IPS-15b (cell line): ENCODE data around the gene PDE3A.
A peak's percentile ranks its signal among the peaks of the same experiment; 100 is the strongest.

Source experiments
- H3K27me3 ChIP-seq: one replicate; pipeline ENCODE4 v1.6.1; 2013; ENCODE audit warnings: low read length; ENCODE audit not compliant: control insufficient read depth, insufficient read depth
- H3K36me3 ChIP-seq: one replicate; pipeline ENCODE4 v1.6.1; 2013; ENCODE audit warnings: low read length; ENCODE audit not compliant: control insufficient read depth, insufficient read depth
- H3K4me1 ChIP-seq: one replicate; pipeline ENCODE4 v1.6.1; 2013; ENCODE audit warnings: mild to moderate bottlenecking, low read length; ENCODE audit not compliant: control insufficient read depth, insufficient read depth
- H3K4me3 ChIP-seq: one replicate; pipeline ENCODE4 v1.5.1; 2013; ENCODE audit warnings: low read depth, low read length
- H3K9ac ChIP-seq: one replicate; pipeline ENCODE4 v1.6.1; 2013; ENCODE audit warnings: low read depth, mild to moderate bottlenecking, low read length
- H3K9me3 ChIP-seq: one replicate; pipeline ENCODE4 v1.6.1; 2013; ENCODE audit warnings: mild to moderate bottlenecking, low read length; ENCODE audit not compliant: control insufficient read depth, insufficient read depth

PDE3A gene

GRCh38 chr12:20483776-20484175, 115.4 kb downstream of the PDE3A start:
- H3K9ac ChIP-seq, result no peak overlapping the region
- H3K4me1 ChIP-seq, result no peaks in the 10 kb centered on the region
- H3K4me3 ChIP-seq, result no peak overlapping the region
- H3K36me3 ChIP-seq, result no peaks in the 10 kb centered on the region
- H3K9me3 ChIP-seq, result no peaks in the 10 kb centered on the region
- no peaks in the 10 kb centered on the region for H3K27me3 ChIP-seq

DNA sequence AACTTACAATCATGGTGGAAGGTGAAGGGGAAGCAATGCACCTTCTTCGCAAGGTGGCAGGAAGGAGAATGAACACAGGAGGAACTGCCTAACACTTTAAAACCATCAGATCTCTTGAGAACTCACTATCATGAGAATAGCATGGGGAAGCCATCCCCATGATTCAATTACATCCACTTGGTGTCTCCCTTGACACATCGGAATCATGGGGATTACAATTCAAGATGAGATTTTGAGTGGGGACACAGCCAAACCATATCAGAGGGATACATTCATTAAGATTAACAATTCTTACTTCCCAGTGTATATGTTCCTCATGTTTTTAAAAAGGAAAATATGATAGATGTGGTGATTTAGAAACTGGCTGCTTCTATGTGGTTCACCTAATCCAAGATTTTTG, 117.9 kb downstream of the PDE3A start:
- Histone ChIP-seq H3K9ac (no peak overlapping the region), H3K9me3 (no peaks in the 10 kb centered on the region), H3K4me1 (peaks cover 2% of the 10 kb centered on the region), H3K27me3 (no peaks in the 10 kb centered on the region), H3K36me3 (no peaks in the 10 kb centered on the region), H3K4me3 (no peak overlapping the region)

- Histone ChIP-seq H3K9me3 (no peaks in the 10 kb centered on the region), H3K9ac (no peak overlapping the region), H3K36me3 (no peaks in the 10 kb centered on the region), H3K27me3 (no peaks in the 10 kb centered on the region), H3K4me1 (peaks cover 13% of the 10 kb centered on the region), H3K4me3 (no peak overlapping the region)
These were observed 119.2 kb downstream of the PDE3A start for GRCh38 chr12:20487519-20487918.

DNA sequence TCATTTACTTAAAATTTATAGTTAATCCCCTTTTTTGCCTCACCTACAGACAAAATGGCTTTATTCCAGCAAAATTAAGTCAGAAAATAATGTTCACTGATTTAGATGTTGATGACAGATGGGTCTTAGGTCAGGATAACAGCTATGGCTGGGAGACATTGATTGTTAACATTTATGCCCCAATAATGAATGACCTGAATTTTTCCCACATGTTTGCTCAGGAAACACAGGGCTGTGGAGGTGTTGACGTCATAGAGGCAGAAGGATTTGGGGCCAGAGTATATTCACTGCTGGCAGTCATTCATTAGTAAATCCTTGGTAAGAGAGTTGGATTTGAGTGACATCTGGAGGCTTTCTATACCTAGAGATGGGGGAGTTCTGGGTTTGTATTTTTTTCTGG, 121.3 kb downstream of the PDE3A start:
- Histone ChIP-seq H3K4me1 (peaks cover 16% of the 10 kb centered on the region), H3K9me3 (no peaks in the 10 kb centered on the region), H3K9ac (no peak overlapping the region), H3K4me3 (no peak overlapping the region), H3K36me3 (no peaks in the 10 kb centered on the region), H3K27me3 (no peaks in the 10 kb centered on the region)

DNA sequence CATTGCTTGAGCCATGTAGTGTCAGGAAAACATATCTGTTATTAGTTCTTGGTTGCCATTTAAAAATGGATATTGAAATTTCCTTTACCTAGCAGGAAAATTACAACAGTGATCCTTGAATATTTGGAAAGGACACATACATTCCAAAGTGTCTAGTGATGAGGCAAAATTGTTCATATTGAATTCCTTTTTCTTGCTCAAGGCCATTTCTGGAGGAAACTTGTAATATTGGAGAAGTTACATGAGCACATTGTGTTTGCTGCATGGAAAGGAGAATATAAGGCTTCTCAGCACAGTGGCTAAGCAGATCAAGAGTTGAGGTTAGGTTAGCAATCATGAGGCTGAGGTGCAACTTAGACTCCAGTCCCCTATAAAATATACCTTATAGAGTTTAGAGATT, 121.9 kb downstream of the PDE3A start:
- Histone ChIP-seq H3K36me3 (no peaks in the 10 kb centered on the region), H3K4me1 (peaks cover 16% of the 10 kb centered on the region), H3K9me3 (no peaks in the 10 kb centered on the region), H3K4me3 (no peak overlapping the region), H3K27me3 (no peaks in the 10 kb centered on the region), H3K9ac (no peak overlapping the region)

DNA sequence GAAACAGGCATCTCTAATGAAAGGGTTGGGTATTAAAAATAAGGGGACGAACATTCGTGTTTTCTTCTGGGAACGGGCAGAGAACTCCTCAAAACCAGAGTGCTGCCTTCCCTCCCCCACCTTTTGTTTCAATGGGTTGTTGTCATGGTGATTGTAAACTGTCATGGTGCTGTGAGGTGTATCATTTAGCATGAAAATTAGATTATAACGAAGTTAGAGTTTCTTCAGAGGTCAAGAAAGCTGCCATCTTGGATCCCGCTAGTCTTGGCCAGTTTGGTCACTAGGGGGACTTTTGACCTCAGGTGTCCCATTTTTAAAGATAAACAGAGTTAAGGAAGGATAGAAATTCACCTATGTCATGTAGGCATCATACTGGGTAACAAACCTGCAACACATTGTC, 123.0 kb downstream of the PDE3A start:
- Histone ChIP-seq H3K4me3 (no peak overlapping the region), H3K27me3 (no peaks in the 10 kb centered on the region), H3K4me1 (peaks cover 16% of the 10 kb centered on the region), H3K36me3 (no peaks in the 10 kb centered on the region), H3K9ac (no peak overlapping the region), H3K9me3 (no peaks in the 10 kb centered on the region)

- no peaks in the 10 kb centered on the region for H3K9me3 ChIP-seq
- peaks cover 16% of the 10 kb centered on the region for H3K4me1 ChIP-seq
- H3K4me3 ChIP-seq, result no peak overlapping the region
- H3K36me3 ChIP-seq, result no peaks in the 10 kb centered on the region
- H3K9ac ChIP-seq, result peak overlapping the region; percentile 32
- H3K27me3 ChIP-seq, result no peaks in the 10 kb centered on the region
These were observed 124.0 kb downstream of the PDE3A start for GRCh38 chr12:20492251-20492760.

DNA sequence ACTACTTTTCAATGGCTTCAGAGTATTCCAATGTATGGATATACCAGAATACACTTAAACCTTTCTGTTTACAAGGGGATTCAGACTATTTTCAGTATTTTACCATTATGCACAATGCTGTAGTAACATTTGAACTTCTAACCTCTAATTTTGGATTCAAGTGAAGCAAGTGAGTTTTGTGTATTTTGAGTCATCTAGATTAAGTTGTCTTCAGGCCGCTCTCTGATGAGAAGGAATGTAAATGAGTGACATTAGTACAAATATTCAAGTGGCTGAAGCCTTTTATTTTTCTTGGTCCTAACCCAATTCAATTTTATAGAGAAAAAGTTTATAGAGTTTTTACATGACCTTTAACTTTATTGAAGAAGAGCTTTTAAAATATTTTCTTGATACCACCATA, 125.6 kb downstream of the PDE3A start:
- Histone ChIP-seq H3K36me3 (no peaks in the 10 kb centered on the region), H3K4me3 (no peak overlapping the region), H3K9ac (no peak overlapping the region), H3K4me1 (peaks cover 16% of the 10 kb centered on the region), H3K9me3 (no peaks in the 10 kb centered on the region), H3K27me3 (no peaks in the 10 kb centered on the region)

- Histone ChIP-seq H3K9ac (no peak overlapping the region), H3K4me3 (no peak overlapping the region)
These were observed 126.5 kb downstream of the PDE3A start for GRCh38 chr12:20494851-20495250.

DNA sequence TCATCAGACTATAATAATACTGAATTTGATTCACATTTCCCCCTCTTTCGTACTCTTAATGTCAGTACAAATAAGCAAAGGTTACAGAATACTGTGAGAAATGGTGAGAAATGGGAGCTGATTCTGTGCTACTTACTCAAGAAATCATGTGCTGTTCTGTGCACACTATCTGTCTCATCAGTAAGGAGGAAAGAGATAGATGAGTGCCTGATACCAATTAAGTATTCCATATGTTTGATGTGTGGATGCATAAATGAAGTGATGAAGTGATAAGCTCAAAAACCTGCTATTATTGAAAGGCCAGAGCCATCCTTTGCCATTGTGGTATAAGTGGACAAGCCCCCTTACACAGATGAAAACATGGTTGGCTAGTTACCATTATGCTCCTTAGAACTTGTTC, 127.7 kb downstream of the PDE3A start:
- no peak overlapping the region for H3K9ac ChIP-seq
- H3K4me1 ChIP-seq, result peaks cover 16% of the 10 kb centered on the region
- no peaks in the 10 kb centered on the region for H3K36me3 ChIP-seq
- no peaks in the 10 kb centered on the region for H3K27me3 ChIP-seq
- H3K4me3 ChIP-seq, result no peak overlapping the region
- no peaks in the 10 kb centered on the region for H3K9me3 ChIP-seq

More at GRCh38 chr12:20494851-20495250, 126.5 kb downstream of the PDE3A start:
- Histone ChIP-seq H3K4me1 (peaks cover 16% of the 10 kb centered on the region), H3K9me3 (no peaks in the 10 kb centered on the region), H3K27me3 (no peaks in the 10 kb centered on the region), H3K36me3 (no peaks in the 10 kb centered on the region)

GRCh38 chr12:20497707-20498106, 129.4 kb downstream of the PDE3A start:
- no peak overlapping the region for H3K4me3 ChIP-seq
- no peaks in the 10 kb centered on the region for H3K36me3 ChIP-seq
- H3K9me3 ChIP-seq, result no peaks in the 10 kb centered on the region
- peaks cover 1% of the 10 kb centered on the region for H3K4me1 ChIP-seq
- H3K27me3 ChIP-seq, result no peaks in the 10 kb centered on the region
- H3K9ac ChIP-seq, result no peak overlapping the region

DNA sequence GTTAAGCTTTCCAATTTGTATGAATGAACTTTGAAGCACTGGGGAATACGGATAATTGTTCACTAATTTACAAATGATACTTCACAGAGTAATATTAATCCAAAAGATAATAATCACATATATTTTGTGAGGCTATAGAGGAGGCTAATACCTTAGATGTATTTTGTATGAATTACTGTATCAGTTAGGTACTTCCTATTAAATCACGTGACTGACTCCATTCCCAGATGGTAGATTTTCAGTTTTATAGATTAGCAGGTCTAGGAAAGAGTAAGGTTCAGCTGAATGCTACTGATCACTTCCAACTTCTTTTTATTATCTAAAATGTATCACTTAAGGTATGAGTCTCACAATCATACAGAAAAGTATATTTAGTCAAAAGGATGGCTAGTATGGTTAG, 133.6 kb downstream of the PDE3A start:
- no peaks in the 10 kb centered on the region for H3K27me3 ChIP-seq
- no peaks in the 10 kb centered on the region for H3K36me3 ChIP-seq
- H3K4me3 ChIP-seq, result no peak overlapping the region
- no peaks in the 10 kb centered on the region for H3K4me1 ChIP-seq
- H3K9me3 ChIP-seq, result no peaks in the 10 kb centered on the region
- H3K9ac ChIP-seq, result no peak overlapping the region
